Measurements from ENCODE around the gene CTDP1. TPM values are rescaled to one million over a fixed set of nuclear protein-coding genes. Genes with fewer than 3 reads are reported as not detected.
A peak's percentile ranks its signal among the peaks of the same experiment; 100 is the strongest.

CTDP1 gene
- total RNA-seq, 1 experiment from 2014 or later: 33.7 TPM

DNA sequence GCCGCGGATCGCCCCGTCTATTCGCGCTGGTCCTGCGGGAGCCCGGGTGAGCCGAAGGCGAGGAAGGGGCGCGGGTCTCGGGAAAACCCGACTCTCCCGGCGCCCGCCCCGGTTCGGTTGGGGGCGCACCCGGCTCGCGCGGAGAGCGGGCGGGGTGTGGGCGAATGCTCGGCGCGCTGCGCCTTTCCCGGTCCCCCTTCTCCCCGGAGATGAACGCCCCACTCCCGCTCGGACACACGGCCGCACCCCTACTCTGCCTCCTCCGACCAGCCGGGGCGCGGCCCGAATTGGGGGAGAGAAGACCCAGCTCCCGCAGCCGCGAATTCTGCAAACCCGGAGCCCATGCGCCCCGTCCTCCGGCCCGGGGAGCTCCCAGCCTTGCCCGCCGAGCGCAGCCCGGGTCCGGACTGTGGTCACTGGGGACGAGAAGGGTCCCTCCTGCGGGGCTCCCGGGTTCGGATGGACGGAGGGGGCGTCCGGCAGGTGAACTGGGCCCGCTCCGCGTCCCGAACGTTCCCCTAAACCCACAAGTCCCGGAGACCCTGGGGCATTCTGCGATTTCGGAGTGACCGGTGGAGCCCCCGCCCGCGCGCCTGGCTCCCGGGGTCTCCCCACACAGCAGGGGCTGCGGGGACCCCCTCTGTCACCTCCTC lies 118.9 kb downstream of the CTDP1 start:
- Mint-ChIP-seq H3K4me3 (peak overlapping the region; percentile 55 to 74), H3K27ac (no peak overlapping the region), H3K4me1 (peaks cover 13 to 15% of the 10 kb centered on the region in 2 experiments), H3K9me3 (peaks cover 3% of the 10 kb centered on the region in 2 experiments; a peak in 2 of 5 replicates), H3K36me3 (ENCODE audit: insufficient read depth in 1 of 3, low read depth in 3 of 3) (no peaks in the 10 kb centered on the region), H3K27me3 (ENCODE audit: low read depth) (peaks cover 71% of the 10 kb centered on the region)
- H2BK20ac ChIP-seq (ENCODE audit: low read depth, low read length, poor library complexity, severe bottlenecking): no peak overlapping the region
- H3K4me1 ChIP-seq (ENCODE audit: insufficient read depth, low read length): no peaks in the 10 kb centered on the region; the same call in 1 of the 2 replicates
- H3K23ac ChIP-seq (ENCODE audit: insufficient read length, low read depth, low read length): no peak overlapping the region
- no peaks in the 10 kb centered on the region for H3K9me3 ChIP-seq (ENCODE audit: control insufficient read depth, low read depth, low read length)
- H3K4me2 ChIP-seq (ENCODE audit: insufficient read depth, insufficient read length, low read length): peak overlapping the region; percentile 39
- H4K91ac ChIP-seq (ENCODE audit: insufficient read length, low read depth, low read length): no peak overlapping the region
- WGBS (ENCODE audit: extremely low coverage, insufficient read length, low lambda C conversion rate): no CpG with 5 or more reads among the region's 78 CpGs
- H3K27ac ChIP-seq (ENCODE audit: insufficient read length, low read depth, low read length): no peak overlapping the region
- H3T11ph ChIP-seq (ENCODE audit: low read length): no peak overlapping the region
- no peak overlapping the region for H2BK5ac ChIP-seq (ENCODE audit: insufficient read length, low read length)
- H3K79me1 ChIP-seq (ENCODE audit: insufficient read depth, low read depth, low read length, poor library complexity, severe bottlenecking): no peaks in the 10 kb centered on the region
- H2AK5ac ChIP-seq (ENCODE audit: insufficient read length, low read length): no peak overlapping the region
- H2BK15ac ChIP-seq (ENCODE audit: low read depth, low read length): no peak overlapping the region
- peaks cover 3% of the 10 kb centered on the region for H3K23me2 ChIP-seq (ENCODE audit: insufficient read length, low read depth, low read length, poor library complexity, severe bottlenecking)
- no peak overlapping the region for H2AFZ ChIP-seq (ENCODE audit: low read length)
- H2BK12ac ChIP-seq (ENCODE audit: insufficient read length, low read depth, low read length): no peak overlapping the region
- DNase-seq: no peak
- H3K27me3 ChIP-seq (ENCODE audit: insufficient read depth, low read length): peaks cover 26% of the 10 kb centered on the region; the same call in 1 of the 2 replicates
- H4K20me1 ChIP-seq (ENCODE audit: control insufficient read depth, insufficient read depth, insufficient read length): no peaks in the 10 kb centered on the region
- no peak overlapping the region for H3K4ac ChIP-seq (ENCODE audit: low read depth, low read length)
- H3K18ac ChIP-seq (ENCODE audit: insufficient read length, low read depth, low read length): no peak overlapping the region
- no peak overlapping the region for H4K8ac ChIP-seq (replicated peaks; ENCODE audit: insufficient read length, low read depth, low read length)
- TF ChIP-seq, protein P1, sequence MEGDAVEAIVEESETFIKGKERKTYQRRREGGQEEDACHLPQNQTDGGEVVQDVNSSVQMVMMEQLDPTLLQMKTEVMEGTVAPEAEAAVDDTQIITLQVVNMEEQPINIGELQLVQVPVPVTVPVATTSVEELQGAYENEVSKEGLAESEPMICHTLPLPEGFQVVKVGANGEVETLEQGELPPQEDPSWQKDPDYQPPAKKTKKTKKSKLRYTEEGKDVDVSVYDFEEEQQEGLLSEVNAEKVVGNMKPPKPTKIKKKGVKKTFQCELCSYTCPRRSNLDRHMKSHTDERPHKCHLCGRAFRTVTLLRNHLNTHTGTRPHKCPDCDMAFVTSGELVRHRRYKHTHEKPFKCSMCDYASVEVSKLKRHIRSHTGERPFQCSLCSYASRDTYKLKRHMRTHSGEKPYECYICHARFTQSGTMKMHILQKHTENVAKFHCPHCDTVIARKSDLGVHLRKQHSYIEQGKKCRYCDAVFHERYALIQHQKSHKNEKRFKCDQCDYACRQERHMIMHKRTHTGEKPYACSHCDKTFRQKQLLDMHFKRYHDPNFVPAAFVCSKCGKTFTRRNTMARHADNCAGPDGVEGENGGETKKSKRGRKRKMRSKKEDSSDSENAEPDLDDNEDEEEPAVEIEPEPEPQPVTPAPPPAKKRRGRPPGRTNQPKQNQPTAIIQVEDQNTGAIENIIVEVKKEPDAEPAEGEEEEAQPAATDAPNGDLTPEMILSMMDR (conservative IDR thresholded peaks at IDR 0.05): no peak
- no peak overlapping the region for H3K14ac ChIP-seq (ENCODE audit: insufficient read depth, low read length)
- no peak overlapping the region for H3K9ac ChIP-seq (ENCODE audit: extremely low read depth, insufficient read length, low read length)
- H3K56ac ChIP-seq (ENCODE audit: insufficient read length, low read depth, low read length): no peak overlapping the region
- no peak overlapping the region for H4K5ac ChIP-seq (ENCODE audit: insufficient read length, low read depth, low read length)
- H3K79me2 ChIP-seq (ENCODE audit: insufficient read depth, low read length): no peaks in the 10 kb centered on the region
- H2BK120ac ChIP-seq (ENCODE audit: low read depth, low read length, poor library complexity, severe bottlenecking): no peak overlapping the region

Data from H9 (cell line).